HG02943 (cell line): ENCODE data around the gene ITGAX.

Experiments used
- ATAC-seq: cut with Tn5 transposase; IDR thresholded peaks from one replicate; pipeline ENCODE4 v1.9.1; 2021; ENCODE audit warnings: mild to moderate bottlenecking, low read depth, moderate library complexity; ENCODE audit not compliant: unreplicated experiment

The ITGAX gene

DNA sequence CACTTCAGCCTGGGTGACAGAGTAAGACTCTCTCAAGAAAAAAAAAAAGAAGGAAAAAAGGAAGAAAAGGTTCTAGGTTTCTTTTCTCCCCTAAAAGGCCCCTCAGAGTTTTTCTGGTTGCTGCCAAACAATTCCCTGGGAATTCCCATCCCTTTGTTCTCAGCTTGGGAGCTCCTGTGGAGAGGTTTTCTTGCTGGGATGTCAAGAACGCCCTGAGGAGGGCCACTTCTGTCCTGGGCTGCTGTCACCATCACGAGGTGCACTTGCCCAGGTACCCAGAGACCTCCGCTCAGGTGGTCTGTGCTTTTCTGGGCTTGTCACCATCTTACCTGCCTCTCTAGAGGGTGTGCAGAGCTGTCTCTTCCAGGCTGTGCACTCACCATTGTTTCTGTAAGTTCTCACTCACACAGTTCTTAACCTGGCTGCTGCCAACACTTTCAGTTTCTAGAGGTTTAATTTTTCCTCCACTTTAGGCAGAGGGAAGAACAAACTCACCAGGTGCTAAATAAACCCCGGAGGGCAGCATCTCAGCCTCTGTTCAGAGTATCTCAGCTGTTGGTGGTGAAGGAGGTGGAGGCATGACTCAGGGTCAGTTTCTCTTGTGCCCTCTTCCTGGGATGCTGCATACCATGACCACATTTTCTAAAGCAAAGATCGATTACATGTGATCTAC is 75.5 kb downstream of the ITGAX start:
- ATAC-seq = no peak
